Transverse colon (tissue), 4 donors: ENCODE results near the gene CSTF2T. TPM values are rescaled to one million over a fixed set of nuclear protein-coding genes. Genes with fewer than 3 reads are reported as not detected.

Experiments used
- DNase-seq: peaks from one replicate; pipeline ENCODE4 v3.0.0-alpha.2; 2019
- H3K27ac ChIP-seq, 4 donors: fragments of 200-600 bp; sonication (generic); 2 replicates each; pipeline ENCODE4 v1.5.1; 2016 to 2018; ENCODE audit warnings: inconsistent platforms in 4 of 4
- H3K27me3 ChIP-seq: fragments of 200-600 bp; sonication (generic); 2 replicates; pipeline ENCODE4 v1.5.1; 2017; ENCODE audit warnings: inconsistent platforms
- H3K36me3 ChIP-seq, 4 donors: fragments of 200-600 bp; sonication (generic); 2 replicates each; pipeline ENCODE4 v1.5.1; 2017 to 2019; ENCODE audit warnings: inconsistent platforms in 4 of 4
- H3K4me1 ChIP-seq, 4 donors: fragments of 200-600 bp; sonication (generic); 2 replicates each; pipeline ENCODE4 v1.5.1; 2017 to 2020; ENCODE audit warnings: inconsistent platforms in 4 of 4
- H3K4me3 ChIP-seq, 4 donors: fragments of 200-600 bp; sonication (generic); 1 replicate in 1 of 4; 2 replicates in 3 of 4; pipeline versions ENCODE4 v1.5.1 to v1.6.1; 2017 to 2019; ENCODE audit warnings: inconsistent platforms in 4 of 4
- H3K9me3 ChIP-seq, 2 donors: fragments of 200-600 bp; sonication (generic); 2 replicates each; pipeline ENCODE4 v1.5.1; 2017 to 2019; ENCODE audit warnings: inconsistent platforms in 2 of 2
- EP300 ChIP-seq: sonication (generic); formaldehyde crosslinking; IDR thresholded peaks from one replicate; pipeline ENCODE4 v1.6.1; 2017; ENCODE audit warnings: antibody characterized with exemption, low read depth
- POLR2A ChIP-seq: fragments of 450-650 bp; IDR thresholded peaks from one replicate; pipeline ENCODE4 v1.6.1; 2016; ENCODE audit warnings: antibody characterized with exemption, mild to moderate bottlenecking, moderate library complexity
- POLR2AphosphoS5 ChIP-seq, 3 donors: sonication (generic); formaldehyde crosslinking; IDR thresholded peaks; one replicate each; pipeline ENCODE4 v1.6.1; 2016; ENCODE audit warnings: antibody characterized with exemption in 3 of 3
- WGBS, 2 donors: methylation state at CpG; one replicate each; pipeline ENCODE4 v1.1.5; 2018; ENCODE audit warnings: low coverage in 1 of 2; 5-methylcytosine and 5-hydroxymethylcytosine counted together
- in situ Hi-C, 4 donors: fragments of 200-750 bp; cut with MboI; loops; one replicate each; pipeline versions ENCODE4 v1.15.0 to v1.15.1; 2017; ENCODE audit warnings: low sequenced_read_pairs in 3 of 4, low pct_ligation_motif_present in 1 of 4, low pct_unique_long_range_greater_than_20kb in 1 of 4
- intact Hi-C: fragments of 100-400 bp; cut with DNase I; formaldehyde crosslinking; loops from one replicate; pipeline ENCODE4 v1.15.1; 2023; ENCODE audit warnings: low total_unique reads
- total RNA-seq, 4 donors: library from RNA; depleted of rRNA; stranded (reverse); fragments of >200 nt; gene quantifications; one replicate each; pipeline ENCODE4 v1.1.0, GENCODE V29; 2016
- TF ChIP-seq, protein P1 (sequence below), 5 experiments: fragments of 200-600 bp in 3 of 5; fragments of 450-650 bp in 2 of 5; sonication (generic) in 3 of 5; IDR thresholded peaks; 1 replicate in 2 of 5; 2 replicates in 3 of 5; pipeline ENCODE4 v1.5.1; 2016 to 2017; ENCODE audit warnings: antibody characterized with exemption in 5 of 5, inconsistent platforms in 3 of 5, mild to moderate bottlenecking in 2 of 5, moderate library complexity in 1 of 5

The CSTF2T gene
- total RNA-seq, 4 donors from 2014 or later = 1.5 to 13.7 (median 11.0) TPM

GRCh38 chr10:51708609-51709008 is 9.2 kb upstream of the CSTF2T start:
- WGBS, 2 donors = 100% methylated on average over 2 of the region's 2 CpGs; no CpG with 5 or more reads in 1 of the 2 donors
- intact Hi-C loops (no loop called here), in situ Hi-C loops (no loop called here)
- Histone ChIP-seq H3K4me3 (no peak overlapping the region), H3K4me1 (peaks cover 0 to 16% (median 2%) of the 10 kb centered on the region in 4 donors), H3K36me3 (no peaks in the 10 kb centered on the region), H3K9me3 (no peaks in the 10 kb centered on the region), H3K27me3 (no peaks in the 10 kb centered on the region), H3K27ac (peak overlapping the region; percentile 42 to 73 (median 70))
- TF ChIP-seq, protein P1, sequence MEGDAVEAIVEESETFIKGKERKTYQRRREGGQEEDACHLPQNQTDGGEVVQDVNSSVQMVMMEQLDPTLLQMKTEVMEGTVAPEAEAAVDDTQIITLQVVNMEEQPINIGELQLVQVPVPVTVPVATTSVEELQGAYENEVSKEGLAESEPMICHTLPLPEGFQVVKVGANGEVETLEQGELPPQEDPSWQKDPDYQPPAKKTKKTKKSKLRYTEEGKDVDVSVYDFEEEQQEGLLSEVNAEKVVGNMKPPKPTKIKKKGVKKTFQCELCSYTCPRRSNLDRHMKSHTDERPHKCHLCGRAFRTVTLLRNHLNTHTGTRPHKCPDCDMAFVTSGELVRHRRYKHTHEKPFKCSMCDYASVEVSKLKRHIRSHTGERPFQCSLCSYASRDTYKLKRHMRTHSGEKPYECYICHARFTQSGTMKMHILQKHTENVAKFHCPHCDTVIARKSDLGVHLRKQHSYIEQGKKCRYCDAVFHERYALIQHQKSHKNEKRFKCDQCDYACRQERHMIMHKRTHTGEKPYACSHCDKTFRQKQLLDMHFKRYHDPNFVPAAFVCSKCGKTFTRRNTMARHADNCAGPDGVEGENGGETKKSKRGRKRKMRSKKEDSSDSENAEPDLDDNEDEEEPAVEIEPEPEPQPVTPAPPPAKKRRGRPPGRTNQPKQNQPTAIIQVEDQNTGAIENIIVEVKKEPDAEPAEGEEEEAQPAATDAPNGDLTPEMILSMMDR (IDR thresholded peaks at IDR 0.05) = no peak
- TF ChIP-seq EP300 (no peak), POLR2A (no peak), POLR2AphosphoS5 (IDR thresholded peaks at IDR 0.05) (no peak)
- no peak for DNase-seq

DNA sequence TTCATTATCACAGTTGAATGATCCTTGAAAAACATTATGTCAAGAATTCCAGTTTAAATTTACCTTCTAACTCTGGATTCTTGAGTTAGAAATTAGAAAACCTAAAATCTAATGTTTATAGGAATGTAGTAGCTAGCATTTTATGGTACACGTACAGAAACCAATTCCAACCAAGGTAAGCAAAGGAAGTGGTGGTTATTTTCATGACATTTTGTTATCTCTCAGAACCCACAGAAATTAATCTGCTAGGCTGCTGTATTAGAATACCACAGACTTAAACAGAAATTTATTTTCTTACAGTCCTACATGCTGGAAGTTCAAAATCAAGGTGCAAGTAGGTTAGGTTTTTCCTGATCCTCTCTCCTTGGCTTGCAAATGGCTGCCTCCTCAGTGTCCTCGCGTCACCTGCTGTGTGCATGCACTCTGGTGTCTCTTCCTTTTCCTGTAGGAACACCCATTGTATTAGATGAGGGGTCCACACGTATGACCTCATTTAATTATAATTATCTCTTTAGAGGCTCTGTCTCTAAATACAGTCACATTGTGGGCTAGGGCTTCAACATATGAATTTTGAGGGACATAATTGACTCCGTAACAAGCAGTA is 8.5 kb upstream of the CSTF2T start:
- H3K27ac ChIP-seq = peak overlapping the region; percentile 42 to 73 (median 70)
- intact Hi-C loops (no loop called here), in situ Hi-C loops (no loop called here)
- WGBS, 2 donors = 77 to 87% methylated on average over 5 of the region's 5 CpGs
- no peaks in the 10 kb centered on the region for H3K27me3 ChIP-seq
- H3K4me3 ChIP-seq = no peak overlapping the region
- peaks cover 0 to 16% (median 2%) of the 10 kb centered on the region in 4 donors for H3K4me1 ChIP-seq
- no peak for DNase-seq
- TF ChIP-seq, protein P1 (IDR thresholded peaks at IDR 0.05) = no peak
- TF ChIP-seq EP300 (no peak), POLR2A (no peak), POLR2AphosphoS5 (IDR thresholded peaks at IDR 0.05) (no peak)
- H3K9me3 ChIP-seq = no peaks in the 10 kb centered on the region
- H3K36me3 ChIP-seq = no peaks in the 10 kb centered on the region

DNA sequence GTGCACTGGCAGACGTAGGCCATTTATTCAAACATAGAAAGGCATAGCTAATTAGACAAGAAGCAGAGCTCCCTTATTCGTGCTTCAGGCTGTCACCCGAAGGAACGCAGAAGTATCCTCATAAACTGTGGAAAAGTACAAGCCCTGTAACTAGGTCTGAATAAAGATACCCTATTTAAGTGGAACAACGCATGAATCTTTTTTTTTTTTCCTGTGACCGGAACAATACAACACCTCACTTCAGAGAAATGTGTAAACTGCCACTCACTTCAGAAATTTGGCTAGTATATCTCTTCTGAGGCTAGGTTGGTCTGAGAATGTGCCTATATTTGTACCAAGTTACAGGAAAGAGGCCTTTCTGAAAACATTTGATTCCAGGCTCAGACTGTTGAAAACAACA is 8.0 kb upstream of the CSTF2T start:
- H3K4me3 ChIP-seq = no peak overlapping the region
- WGBS, 2 donors = 71 to 100% methylated on average over 4 to 6 of the region's 6 CpGs
- H3K9me3 ChIP-seq = no peaks in the 10 kb centered on the region
- no peaks in the 10 kb centered on the region for H3K27me3 ChIP-seq
- no peaks in the 10 kb centered on the region for H3K36me3 ChIP-seq
- peaks cover 0 to 16% (median 2%) of the 10 kb centered on the region in 4 donors for H3K4me1 ChIP-seq
- no peak for DNase-seq
- TF ChIP-seq POLR2AphosphoS5 (IDR thresholded peaks at IDR 0.05) = peak; percentile 40 to 78 (median 56)
- TF ChIP-seq EP300 = peak; percentile 15
- TF ChIP-seq, protein P1 (IDR thresholded peaks at IDR 0.05) = no peak
- no peak for TF ChIP-seq POLR2A
- in situ Hi-C loops (no loop called here), intact Hi-C loops (no loop called here)
- H3K27ac ChIP-seq = peak overlapping the region; percentile 42 to 73 (median 70)

DNA sequence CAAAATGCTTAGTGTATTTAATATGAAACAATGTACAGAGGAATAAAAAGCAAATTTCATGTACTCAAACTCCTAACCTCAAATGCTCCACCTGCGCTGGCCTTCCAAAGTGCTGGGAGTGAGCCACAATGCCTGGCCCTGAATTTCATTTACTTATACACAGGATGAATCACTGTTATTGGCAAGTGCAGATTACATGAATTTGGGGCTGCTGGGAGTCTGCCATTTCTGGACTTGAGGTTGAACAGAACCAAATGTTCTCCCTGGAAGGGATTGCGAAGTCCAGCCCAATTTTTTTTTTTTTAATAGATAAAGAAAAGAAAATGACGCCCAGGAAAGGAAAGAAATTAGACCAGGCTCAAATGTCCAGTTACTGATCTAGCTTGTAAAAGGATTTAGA is 6.8 kb upstream of the CSTF2T start:
- DNase-seq = peak; percentile 69
- no peaks in the 10 kb centered on the region for H3K9me3 ChIP-seq
- no peak for TF ChIP-seq POLR2A
- TF ChIP-seq POLR2AphosphoS5 (IDR thresholded peaks at IDR 0.05) = peak; percentile 32 to 79 (median 69)
- H3K4me3 ChIP-seq = no peak overlapping the region
- no peaks in the 10 kb centered on the region for H3K36me3 ChIP-seq
- intact Hi-C loops = no loop called here
- WGBS, 2 donors = 65 to 74% methylated on average over 3 of the region's 3 CpGs
- in situ Hi-C loops = no loop called here
- H3K4me1 ChIP-seq = peaks cover 0 to 12% (median 0%) of the 10 kb centered on the region in 4 donors
- H3K27me3 ChIP-seq = no peaks in the 10 kb centered on the region
- H3K27ac ChIP-seq = peak overlapping the region; percentile 42 to 73 (median 70)
